HG03045 (cell line): ENCODE measurements around the gene CDK2.

Experiments used
- ATAC-seq: cut with Tn5 transposase; IDR thresholded peaks from one replicate; pipeline ENCODE4 v1.9.1; 2021; ENCODE audit warnings: mild to moderate bottlenecking, moderate library complexity; ENCODE audit not compliant: unreplicated experiment

The CDK2 gene

DNA sequence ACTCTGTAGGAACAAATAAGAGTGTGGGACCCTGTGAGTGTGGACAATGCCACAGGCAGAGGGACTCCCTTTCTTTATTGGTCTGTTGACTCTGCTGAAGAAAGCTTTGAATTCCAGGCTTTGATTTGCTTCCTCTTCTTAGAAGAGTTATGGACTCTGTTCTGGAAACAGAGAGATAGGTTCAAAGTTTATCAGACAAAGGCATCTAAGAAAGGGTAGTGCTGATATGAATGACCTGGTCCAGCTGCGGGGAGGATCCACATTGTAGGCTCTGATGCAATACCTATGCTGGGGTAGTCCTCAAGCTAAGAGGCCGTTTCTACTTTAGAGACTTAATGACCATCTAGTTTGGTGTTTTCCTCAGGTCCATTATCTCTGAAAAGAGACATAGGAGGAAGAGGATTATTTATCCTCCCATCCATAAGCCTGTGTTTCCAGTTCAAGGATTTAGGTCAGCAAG lies 43.5 kb downstream of the CDK2 start:
- no peak for ATAC-seq

GRCh38 chr12:56011509-56012090 lies 45.0 kb downstream of the CDK2 start:
- ATAC-seq: no peak

DNA sequence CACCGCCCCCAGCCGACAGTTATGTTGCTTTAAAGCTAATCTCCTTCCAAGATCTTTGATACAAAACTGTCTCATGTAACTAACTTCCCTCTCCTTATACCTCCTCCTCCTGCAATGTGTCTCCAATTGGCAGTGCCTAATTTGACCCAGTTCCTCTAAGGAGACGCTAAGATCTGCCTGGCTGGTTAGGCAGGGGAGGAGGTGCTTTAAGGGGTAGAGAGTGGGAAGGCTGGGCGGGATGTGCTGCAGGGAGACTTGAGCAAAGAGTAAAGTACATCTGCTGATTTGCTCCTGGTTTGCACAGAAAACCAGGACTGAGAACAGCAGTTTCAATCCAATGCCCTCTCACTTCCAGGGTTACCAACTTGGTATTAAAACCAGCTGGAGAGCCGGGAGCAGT lies 46.9 kb downstream of the CDK2 start:
- no peak for ATAC-seq

DNA sequence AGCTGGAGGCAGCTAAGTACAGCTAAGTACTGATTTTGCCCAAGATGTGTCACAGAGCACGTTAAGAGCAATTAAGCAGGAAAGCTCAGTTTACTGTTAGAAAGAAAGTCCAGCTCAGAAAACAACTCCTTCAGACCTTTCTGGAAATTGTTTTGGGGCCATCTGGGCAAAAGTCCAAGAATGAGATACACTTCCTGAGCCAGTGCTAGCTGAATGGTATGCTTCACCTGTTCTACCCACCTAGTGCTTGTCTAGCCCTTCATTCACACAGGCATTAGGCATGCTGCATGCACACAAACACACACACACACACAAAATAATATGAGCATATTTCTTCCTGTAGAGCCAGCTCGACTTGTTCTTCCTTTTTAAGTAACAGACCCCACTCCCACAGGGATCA lies 47.6 kb downstream of the CDK2 start:
- ATAC-seq: no peak

- no peak for ATAC-seq
Measured at GRCh38 chr12:56017181-56017580, 50.6 kb downstream of the CDK2 start.

DNA sequence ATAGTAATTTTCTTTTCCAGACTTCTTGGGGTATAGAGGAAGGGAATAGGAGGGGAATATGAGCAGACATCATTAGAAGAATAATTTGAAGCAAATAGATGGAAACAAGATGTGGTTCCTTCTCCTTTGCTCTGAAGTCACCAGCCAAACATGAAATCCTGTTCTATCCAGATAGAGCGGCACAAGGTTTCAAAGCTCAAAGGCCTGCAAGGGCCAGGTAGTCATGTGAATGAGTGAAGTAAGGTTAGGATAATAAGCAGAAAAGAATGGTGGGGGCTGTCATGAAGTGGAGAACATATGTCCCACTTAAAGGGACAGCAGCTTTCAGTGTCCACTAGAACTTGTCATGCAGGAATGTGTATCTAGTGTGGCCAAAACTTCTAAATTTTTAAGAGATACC lies 51.7 kb downstream of the CDK2 start:
- ATAC-seq: no peak

- ATAC-seq: no peak
Measured at GRCh38 chr12:56020423-56021184, 54.0 kb downstream of the CDK2 start, which contains the start of gene IKZF4. IKZF4 (plus strand) TSS chr12:56021043; CDS start chr12:56021494, 451 bp downstream.

DNA sequence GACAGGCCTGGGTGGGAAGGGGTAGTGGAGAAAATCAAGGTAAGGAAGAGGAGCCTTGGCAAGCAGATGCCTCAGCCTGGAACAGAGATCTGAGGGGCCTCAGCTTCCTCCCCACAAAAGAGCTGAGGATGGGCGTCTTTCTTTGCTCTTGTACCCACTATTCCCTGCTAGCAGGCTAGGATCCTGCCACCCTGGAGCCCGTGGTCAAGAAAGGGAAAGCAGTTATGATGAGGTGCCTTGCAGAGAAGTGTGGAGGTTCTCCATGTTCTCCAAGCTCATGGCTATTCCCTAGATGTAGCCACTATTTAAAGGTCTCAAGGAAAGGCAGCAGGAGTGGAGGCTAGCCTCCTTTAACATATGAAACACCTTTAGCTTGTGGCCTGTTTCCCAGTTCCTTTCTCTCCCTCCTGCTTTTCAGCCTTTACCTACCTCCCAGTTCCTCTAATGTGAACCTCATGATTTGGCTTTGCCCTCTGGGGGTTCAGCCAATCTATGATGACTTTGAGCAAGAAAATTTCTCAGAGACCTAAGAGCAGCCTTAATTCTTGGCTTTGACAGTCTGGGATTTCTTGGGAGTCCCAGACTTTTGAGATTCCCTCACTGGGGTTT lies 55.4 kb downstream of the CDK2 start:
- no peak for ATAC-seq
